GM19023 (cell line): ENCODE results near the gene SLC1A2.
"Not testable (repeated sequence)": the region's sequence is repeated elsewhere in the genome, so short reads cannot be mapped to it uniquely, and the experiment has no call there.

Experiments used
- ATAC-seq: cut with Tn5 transposase; IDR thresholded peaks from one replicate; pipeline ENCODE4 v1.9.1; 2021; ENCODE audit warnings: mild to moderate bottlenecking, moderate library complexity; ENCODE audit not compliant: unreplicated experiment

SLC1A2 gene

GRCh38 chr11:35232891-35233330, 186.4 kb downstream of the SLC1A2 start:
- ATAC-seq: no peak

GRCh38 chr11:35231076-35231860, 188.1 kb downstream of the SLC1A2 start:
- ATAC-seq: no peak

- no peak for ATAC-seq
Measured at GRCh38 chr11:35230388-35230787, 189.0 kb downstream of the SLC1A2 start.

GRCh38 chr11:35228328-35228725, 191.0 kb downstream of the SLC1A2 start:
- no peak for ATAC-seq

- no peak for ATAC-seq
Measured at GRCh38 chr11:35227576-35228327, 191.6 kb downstream of the SLC1A2 start.

- ATAC-seq: not testable (repeated sequence)
Measured at GRCh38 chr11:35226756-35227155, 192.6 kb downstream of the SLC1A2 start.

- ATAC-seq: no peak
Measured at GRCh38 chr11:35225946-35226520, 193.3 kb downstream of the SLC1A2 start.

GRCh38 chr11:35223991-35224390, 195.4 kb downstream of the SLC1A2 start:
- no peak for ATAC-seq

- no peak for ATAC-seq
Measured at GRCh38 chr11:35223371-35223796, 196.0 kb downstream of the SLC1A2 start.

GRCh38 chr11:35218956-35219355, 200.4 kb downstream of the SLC1A2 start:
- no peak for ATAC-seq

- ATAC-seq: no peak
Measured at GRCh38 chr11:35216962-35217678, 202.2 kb downstream of the SLC1A2 start.

- ATAC-seq: no peak
Measured at GRCh38 chr11:35215945-35216344, 203.4 kb downstream of the SLC1A2 start.

- ATAC-seq: no peak
Measured at GRCh38 chr11:35214792-35215193, 204.6 kb downstream of the SLC1A2 start.

GRCh38 chr11:35214226-35214770, 205.1 kb downstream of the SLC1A2 start:
- no peak for ATAC-seq

GRCh38 chr11:35211952-35212351, 207.4 kb downstream of the SLC1A2 start:
- no peak for ATAC-seq

- ATAC-seq: no peak
Measured at GRCh38 chr11:35210876-35211546, 208.3 kb downstream of the SLC1A2 start.

GRCh38 chr11:35208795-35209194, 210.6 kb downstream of the SLC1A2 start:
- no peak for ATAC-seq

GRCh38 chr11:35207471-35208403, 211.6 kb downstream of the SLC1A2 start:
- ATAC-seq: no peak

- ATAC-seq: no peak
Measured at GRCh38 chr11:35206616-35207015, 212.7 kb downstream of the SLC1A2 start.
